ENCODE measurements around the gene KIAA1671. TPM values are rescaled to one million over a fixed set of nuclear protein-coding genes. Genes with fewer than 3 reads are reported as not detected.

KIAA1671 gene
- polyA plus RNA-seq, 1 of the 3 experiments (the other 2 are of a cell fraction), result 7.4 TPM

GRCh38 chr22:25061605-25062376 lies 109.3 kb downstream of the KIAA1671 start:
- WGBS (ENCODE audit: low lambda C conversion rate), result 83% methylated on average over 7 of the region's 8 CpGs
- H3K9ac ChIP-seq, result no peak overlapping the region
- no peaks in the 10 kb centered on the region for H3K9me3 ChIP-seq
- peaks cover 0 to 11% of the 10 kb centered on the region in 2 experiments; a peak in 1 of 4 replicates for H3K4me1 ChIP-seq (ENCODE audit: control insufficient read depth in 1 of 2, insufficient read depth in 2 of 2, low read depth in 1 of 2, low read length in 1 of 2)
- no peak overlapping the region for H3K4me3 ChIP-seq (ENCODE audit: low read depth in 2 of 2, low read length in 1 of 2)
- no peaks in the 10 kb centered on the region for H3K36me3 ChIP-seq (replicated peaks in 1 of 2; ENCODE audit: control insufficient read depth in 1 of 2, insufficient read depth in 2 of 2, low read length in 1 of 2)
- H3F3A ChIP-seq (replicated peaks; ENCODE audit: insufficient read depth), result no peaks in the 10 kb centered on the region
- H3K9me2 ChIP-seq, result no peaks in the 10 kb centered on the region
- H3K79me2 ChIP-seq (ENCODE audit: insufficient read depth), result no peaks in the 10 kb centered on the region
- no peaks in the 10 kb centered on the region for H4K20me1 ChIP-seq (ENCODE audit: insufficient read depth)
- ChIA-PET POLR2A (no interaction called here), CTCF (interaction anchor here (0.5 to 17.2 kb wide), 4 partner anchors 13 to 117 kb away, joined by 3 to 513 read pairs (median 17); partner anchors contain the start of genes KIAA1671 and LHFPL7)
- no peak for DNase-seq
- H3K4me2 ChIP-seq, result no peak overlapping the region
- no peak overlapping the region for H2AFZ ChIP-seq (ENCODE audit: low read depth)
- H3K27ac ChIP-seq (ENCODE audit: low read depth in 2 of 2, low read length in 1 of 2), result peak overlapping the region in 1 of 2 experiments; percentile 24; a peak in 1 of 4 replicates
- no peaks in the 10 kb centered on the region for H3K27me3 ChIP-seq (ENCODE audit: insufficient read depth)
- TF ChIP-seq ZBTB33 (IDR thresholded peaks at IDR 0.05; ENCODE audit: borderline replicate concordance, low read depth) (no peak), NFIC (IDR thresholded peaks at IDR 0.05; ENCODE audit: borderline replicate concordance) (no peak), RXRA (IDR thresholded peaks at IDR 0.05; ENCODE audit: borderline replicate concordance, low read depth) (no peak), NRF1 (IDR thresholded peaks at IDR 0.05; ENCODE audit: low read depth, low read length) (no peak), FOXM1 (IDR thresholded peaks at IDR 0.05; ENCODE audit: low read depth) (no peak), FOSL2 (IDR thresholded peaks at IDR 0.05; ENCODE audit: borderline replicate concordance, low read depth) (no peak), MAX (IDR thresholded peaks at IDR 0.05; ENCODE audit: low read depth) (no peak), FOXJ3 (CRISPR knock-in tag; IDR thresholded peaks at IDR 0.05) (no peak), TAF1 (IDR thresholded peaks at IDR 0.05; ENCODE audit: borderline replicate concordance, low read depth, low read length) (no peak)

- Histone ChIP-seq H3K9me2 (no peaks in the 10 kb centered on the region), H3K4me1 (ENCODE audit: control insufficient read depth in 1 of 2, insufficient read depth in 2 of 2, low read depth in 1 of 2, low read length in 1 of 2) (peaks cover 0 to 16% of the 10 kb centered on the region in 2 experiments; a peak in 1 of 4 replicates), H3K27me3 (ENCODE audit: insufficient read depth) (no peaks in the 10 kb centered on the region), H3K79me2 (ENCODE audit: insufficient read depth) (no peaks in the 10 kb centered on the region), H3K9ac (no peak overlapping the region), H4K20me1 (ENCODE audit: insufficient read depth) (no peaks in the 10 kb centered on the region), H3K4me2 (no peak overlapping the region), H3K27ac (ENCODE audit: low read depth in 2 of 2, low read length in 1 of 2) (peak overlapping the region in 1 of 2 experiments; percentile 24; a peak in 2 of 4 replicates), H2AFZ (ENCODE audit: low read depth) (no peak overlapping the region), H3K4me3 (ENCODE audit: low read depth in 2 of 2, low read length in 1 of 2) (no peak overlapping the region), H3K9me3 (no peaks in the 10 kb centered on the region), H3F3A (replicated peaks; ENCODE audit: insufficient read depth) (no peaks in the 10 kb centered on the region), H3K36me3 (replicated peaks in 1 of 2; ENCODE audit: control insufficient read depth in 1 of 2, insufficient read depth in 2 of 2, low read length in 1 of 2) (no peaks in the 10 kb centered on the region)
- peak; percentile 54 for DNase-seq
- WGBS (ENCODE audit: low lambda C conversion rate), result 87% methylated on average over 14 of the region's 16 CpGs
- TF ChIP-seq MXI1 (IDR thresholded peaks at IDR 0.05; ENCODE audit: low read depth, low read length) (peak; percentile 49; the same call in 1 of the 2 replicates), FOXM1 (IDR thresholded peaks at IDR 0.05; ENCODE audit: low read depth) (no peak), MEF2A (IDR thresholded peaks at IDR 0.05; ENCODE audit: borderline replicate concordance, low read depth) (no peak)
- ChIA-PET CTCF (interaction anchor here (0.8 to 17.2 kb wide), 4 partner anchors 14 to 117 kb away, joined by 3 to 513 read pairs (median 14); partner anchors contain the start of genes KIAA1671 and LHFPL7), POLR2A (no interaction called here)
These were observed 110.0 kb downstream of the KIAA1671 start for GRCh38 chr22:25062386-25063085.
